HFFc6 (cell line): ENCODE results near the gene FGF1. TPM values are rescaled to one million over a fixed set of nuclear protein-coding genes. Genes with fewer than 3 reads are reported as not detected.

Experiments used
- DNase-seq: peaks from one replicate; pipeline ENCODE4 v3.0.0-alpha.2; 2018
- H3K27ac Mint-ChIP-seq: 2 replicates; pipeline ENCODE4 v1.8.0; 2020; ENCODE audit warnings: mild to moderate bottlenecking, mixed read lengths
- H3K27me3 Mint-ChIP-seq: 2 replicates; pipeline ENCODE4 v1.8.0; 2021; ENCODE audit warnings: mild to moderate bottlenecking, moderate library complexity, mixed read lengths; ENCODE audit not compliant: insufficient read depth
- H3K36me3 Mint-ChIP-seq: 2 replicates; pipeline ENCODE4 v1.8.0; 2021; ENCODE audit warnings: low read depth, mixed read lengths
- H3K4me1 Mint-ChIP-seq: 2 replicates; pipeline ENCODE4 v1.8.0; 2020; ENCODE audit warnings: low read depth, mixed read lengths
- H3K4me3 Mint-ChIP-seq: 2 replicates; pipeline ENCODE4 v1.8.0; 2020; ENCODE audit warnings: mild to moderate bottlenecking, moderate library complexity, mixed read lengths
- H3K9me3 Mint-ChIP-seq: 2 replicates; pipeline ENCODE4 v1.8.0; 2020; ENCODE audit warnings: mild to moderate bottlenecking, mixed read lengths
- CTCF ChIP-seq: fragments of 200-600 bp; sonication (generic); IDR thresholded peaks from 2 replicates; pipeline ENCODE4 v1.5.0; 2021; ENCODE audit warnings: antibody characterized with exemption, mild to moderate bottlenecking
- total RNA-seq, 6 experiments: library from RNA; stranded (reverse); fragmentation: NEBNext Ultra II Directional; extraction: Animal tissue kit (Norgen Biotek cat#: 25700); gene quantifications; 2 replicates in 1 of 6; 3 replicates in 5 of 6; pipeline ENCODE4 v1.2.3, GENCODE V29; 2021

The FGF1 gene
- total RNA-seq, 6 experiments from 2014 or later: 34.2 to 42.4 (median 37.2) TPM

- no peak overlapping the region for H3K27ac Mint-ChIP-seq
- no peaks in the 10 kb centered on the region for H3K9me3 Mint-ChIP-seq
- H3K4me3 Mint-ChIP-seq: no peak overlapping the region
- no peaks in the 10 kb centered on the region for H3K36me3 Mint-ChIP-seq
- H3K4me1 Mint-ChIP-seq: peaks cover 19% of the 10 kb centered on the region
- DNase-seq: no peak
- no peak for TF ChIP-seq CTCF
- H3K27me3 Mint-ChIP-seq: no peaks in the 10 kb centered on the region
Measured at GRCh38 chr5:142668336-142668735, 17.6 kb downstream of the FGF1 start.

GRCh38 chr5:142667831-142668230 is 18.1 kb downstream of the FGF1 start:
- no peak for DNase-seq
- Mint-ChIP-seq H3K4me1 (peaks cover 24% of the 10 kb centered on the region), H3K4me3 (no peak overlapping the region), H3K27me3 (no peaks in the 10 kb centered on the region), H3K36me3 (no peaks in the 10 kb centered on the region), H3K27ac (no peak overlapping the region), H3K9me3 (no peaks in the 10 kb centered on the region)
- TF ChIP-seq CTCF: no peak

GRCh38 chr5:142664636-142665035 is 21.3 kb downstream of the FGF1 start:
- H3K27ac Mint-ChIP-seq: no peak overlapping the region
- H3K4me1 Mint-ChIP-seq: peaks cover 24% of the 10 kb centered on the region

GRCh38 chr5:142664067-142664466 is 21.8 kb downstream of the FGF1 start:
- H3K27me3 Mint-ChIP-seq: no peaks in the 10 kb centered on the region
- peaks cover 24% of the 10 kb centered on the region for H3K4me1 Mint-ChIP-seq

More at GRCh38 chr5:142664636-142665035, 21.3 kb downstream of the FGF1 start:
- DNase-seq: no peak
- no peak overlapping the region for H3K4me3 Mint-ChIP-seq
- H3K36me3 Mint-ChIP-seq: no peaks in the 10 kb centered on the region
- no peaks in the 10 kb centered on the region for H3K9me3 Mint-ChIP-seq
- H3K27me3 Mint-ChIP-seq: no peaks in the 10 kb centered on the region
- TF ChIP-seq CTCF: no peak

GRCh38 chr5:142663246-142663645 is 22.6 kb downstream of the FGF1 start:
- DNase-seq: no peak
- Mint-ChIP-seq H3K9me3 (no peaks in the 10 kb centered on the region), H3K4me1 (peaks cover 24% of the 10 kb centered on the region), H3K4me3 (no peak overlapping the region), H3K27me3 (no peaks in the 10 kb centered on the region), H3K27ac (no peak overlapping the region), H3K36me3 (no peaks in the 10 kb centered on the region)
- TF ChIP-seq CTCF: no peak

More at GRCh38 chr5:142664067-142664466, 21.8 kb downstream of the FGF1 start:
- Mint-ChIP-seq H3K4me3 (no peak overlapping the region), H3K27ac (no peak overlapping the region), H3K9me3 (no peaks in the 10 kb centered on the region), H3K36me3 (no peaks in the 10 kb centered on the region)
- DNase-seq: no peak
- no peak for TF ChIP-seq CTCF

GRCh38 chr5:142661957-142662356 is 23.9 kb downstream of the FGF1 start:
- Mint-ChIP-seq H3K27ac (no peak overlapping the region), H3K36me3 (no peaks in the 10 kb centered on the region), H3K4me1 (peaks cover 24% of the 10 kb centered on the region), H3K9me3 (no peaks in the 10 kb centered on the region), H3K4me3 (no peak overlapping the region), H3K27me3 (no peaks in the 10 kb centered on the region)
- no peak for TF ChIP-seq CTCF
- no peak for DNase-seq
